Psoas muscle (tissue), 8 donors: ENCODE results near the gene CELF2. TPM values are rescaled to one million over a fixed set of nuclear protein-coding genes. Genes with fewer than 3 reads are reported as not detected.

Experiments
- ATAC-seq, 4 donors: fragments of 200-7000 bp; cut with Tn5 transposase; one replicate each; pipeline ENCODE4 v1.9.1; 2020; ENCODE audit warnings: moderate library complexity in 3 of 4, mild to moderate bottlenecking in 2 of 4
- DNase-seq, 2 donors: peaks; one replicate each; pipeline ENCODE4 v3.0.0-alpha.2; 2020
- H3K27ac ChIP-seq: fragments of 200-600 bp; one replicate; pipeline ENCODE4 v1.8.0; 2022
- H3K27me3 ChIP-seq, 3 donors: fragments of 200-600 bp in 1 of 3; one replicate each; pipeline versions ENCODE4 v1.6.1 to v1.8.0; 2013 to 2022; ENCODE audit warnings: low read length in 2 of 3, mild to moderate bottlenecking in 2 of 3, moderate library complexity in 1 of 3; ENCODE audit not compliant: insufficient read depth in 3 of 3
- H3K36me3 ChIP-seq, 2 donors: fragments of 200-600 bp in 1 of 2; one replicate each; pipeline versions ENCODE4 v1.6.1 to v1.8.0; 2013 to 2022; ENCODE audit warnings: low read depth in 1 of 2, mild to moderate bottlenecking in 1 of 2, moderate library complexity in 1 of 2; ENCODE audit not compliant: insufficient read depth in 1 of 2
- H3K4me1 ChIP-seq: fragments of 200-600 bp; one replicate; pipeline ENCODE4 v1.8.0; 2022
- H3K4me3 ChIP-seq: fragments of 200-600 bp; one replicate; pipeline ENCODE4 v1.8.0; 2022; ENCODE audit warnings: mild to moderate bottlenecking
- H3K9me3 ChIP-seq: fragments of 200-600 bp; one replicate; pipeline ENCODE4 v1.8.0; 2022
- CTCF ChIP-seq: fragments of 200-600 bp; IDR thresholded peaks from one replicate; pipeline ENCODE4 v1.8.0; 2022; ENCODE audit warnings: antibody characterized with exemption
- WGBS, 3 donors: extraction: QIAGEN DNeasy Blood & Tissue Kit; methylation state at CpG; one replicate each; pipeline versions ENCODE4 v1.1.6 to v1.1.7; 2013; 5-methylcytosine and 5-hydroxymethylcytosine counted together
- intact Hi-C, 2 donors: fragments of 100-400 bp; cut with DNase I; formaldehyde crosslinking; loops; one replicate each; pipeline versions ENCODE4 v1.11.0 to v1.14.2; 2022
- polyA plus RNA-seq, 3 donors: library from polyadenylated mRNA; stranded (reverse); fragments of 200-250 nt; gene quantifications; one replicate each; pipeline ENCODE4 v1.2.3, GENCODE V29; 2013
- total RNA-seq, 4 donors: library from RNA; stranded (reverse); fragmentation: NEBNext Ultra II Directional in 2 of 4; extraction: Animal tissue kit (Norgen Biotek cat#: 25700) in 2 of 4; gene quantifications; one replicate each; pipeline versions ENCODE4 v1.2.1 to v1.2.4, GENCODE V29; 2021 to 2023
- donor health status: healthy with polysubstance abuse.
- donor health status: DM: no; HTN: no; CAD: no; lungs with moderate emphysema.
- donor health status: Bipolar disorder and iron deficiency.
- donor health status: healthy.
- donor health status: DM: yes; HTN: yes; CAD: no.
- donor health status: DM: no; HTN: no; CAD: no.
- donor health status: DM: no; HTN: no; CAD: no.
- donor health status: DM: yes; HTN: yes; CAD: no.

CELF2 gene
- total and polyA plus RNA-seq, 7 donors = 9.8 to 47.8 (median 29.0) TPM

DNA sequence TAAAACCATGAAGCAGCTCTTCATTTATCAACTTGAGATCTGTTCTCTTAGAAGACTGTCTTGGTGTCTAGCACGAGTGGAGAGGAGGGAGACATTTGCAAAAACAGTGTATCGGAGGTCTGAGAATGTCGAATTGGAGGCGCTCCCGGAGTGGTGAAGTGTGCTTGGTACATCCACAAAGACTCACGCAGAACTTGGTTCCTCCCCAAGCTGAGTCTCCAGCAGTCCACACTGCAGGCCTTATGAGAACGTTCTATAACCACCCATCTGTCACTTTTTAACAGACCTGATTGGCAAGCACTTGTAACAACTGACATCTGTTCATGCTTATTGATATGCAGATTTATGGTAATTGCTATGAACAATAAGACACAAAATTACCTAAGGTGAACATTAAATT is 261.6 kb downstream of the CELF2 start:
- Histone ChIP-seq H3K9me3 (no peaks in the 10 kb centered on the region), H3K27ac (no peak overlapping the region), H3K4me3 (no peak overlapping the region), H3K4me1 (no peaks in the 10 kb centered on the region), H3K36me3 (peaks cover 0 to 55% of the 10 kb centered on the region in 2 donors), H3K27me3 (no peaks in the 10 kb centered on the region)
- WGBS, 3 donors = 80 to 85% (median 82%) methylated on average over 7 of the region's 7 CpGs
- ATAC-seq (no peak), DNase-seq (no peak)
- TF ChIP-seq CTCF = no peak
- intact Hi-C loops = no loop called here

DNA sequence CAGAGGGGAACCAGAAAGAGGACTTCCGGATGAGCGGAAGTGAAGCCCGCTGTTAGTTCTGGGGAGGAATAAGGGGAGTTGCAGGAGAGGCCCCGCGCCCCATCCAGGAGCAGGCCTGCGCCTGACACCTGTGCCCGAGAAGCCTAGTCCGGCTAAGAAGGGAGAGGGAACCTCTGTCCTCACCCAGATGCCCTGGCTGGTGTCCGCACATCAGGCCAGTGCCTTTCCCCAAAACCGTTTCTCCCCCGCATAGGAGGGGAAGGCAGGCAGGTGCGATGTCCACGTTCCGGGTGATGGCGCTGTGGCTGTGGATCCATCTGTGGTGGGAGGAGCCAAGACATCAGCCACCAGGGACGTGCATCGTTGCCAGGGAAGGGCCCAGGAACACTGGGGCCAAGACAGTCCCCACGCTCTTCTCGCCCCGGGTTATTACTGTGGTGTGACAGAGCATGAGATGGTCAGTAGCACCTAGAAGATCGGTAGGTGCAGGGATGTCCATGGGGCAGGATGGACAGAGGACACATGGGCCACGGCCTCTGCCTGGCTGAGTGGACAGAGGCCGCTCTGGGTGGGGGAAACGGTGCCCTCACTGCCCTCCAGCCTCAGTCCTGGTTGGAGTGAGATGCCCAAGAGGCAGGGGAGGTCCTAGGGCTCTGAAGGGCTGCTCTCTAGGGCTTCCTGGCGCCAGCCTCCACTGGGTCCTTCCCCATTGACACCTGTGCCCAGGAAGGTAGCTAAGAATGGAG is 262.7 kb downstream of the CELF2 start:
- no peak for TF ChIP-seq CTCF
- WGBS, 3 donors = 93 to 97% (median 96%) methylated on average over 23 to 25 of the region's 25 CpGs
- Histone ChIP-seq H3K9me3 (no peaks in the 10 kb centered on the region), H3K4me3 (no peak overlapping the region), H3K4me1 (no peaks in the 10 kb centered on the region), H3K36me3 (peaks cover 0 to 47% of the 10 kb centered on the region in 2 donors), H3K27me3 (no peaks in the 10 kb centered on the region), H3K27ac (no peak overlapping the region)
- DNase-seq (no peak), ATAC-seq (no peak)
- intact Hi-C loops = no loop called here

DNA sequence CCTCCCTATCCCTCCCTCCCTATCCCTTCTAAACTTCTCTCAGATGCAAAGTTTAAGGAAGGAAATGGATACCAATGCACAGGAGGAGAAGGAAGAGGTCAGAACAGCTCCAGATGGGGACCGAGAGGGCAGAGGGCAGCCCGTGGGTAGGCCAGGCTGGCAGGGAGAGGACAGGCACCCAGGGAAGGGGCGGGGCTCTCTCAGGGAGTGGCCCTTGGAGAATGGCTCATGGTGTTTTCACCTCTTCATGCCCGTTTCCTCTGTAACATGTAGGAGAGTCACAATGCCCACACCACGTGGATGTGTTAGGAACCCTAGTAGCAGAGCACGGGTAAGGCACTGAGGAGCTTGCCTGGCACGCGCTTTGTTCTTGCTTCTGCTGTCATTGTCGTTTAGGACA is 264.5 kb downstream of the CELF2 start:
- no peak for ATAC-seq
- Histone ChIP-seq H3K27ac (no peak overlapping the region), H3K4me1 (no peaks in the 10 kb centered on the region), H3K27me3 (no peaks in the 10 kb centered on the region), H3K9me3 (no peaks in the 10 kb centered on the region), H3K36me3 (peaks cover 0 to 45% of the 10 kb centered on the region in 2 donors), H3K4me3 (no peak overlapping the region)
- no peak for TF ChIP-seq CTCF
- WGBS, 3 donors = 83 to 90% (median 87%) methylated on average over 9 of the region's 9 CpGs
- DNase-seq = no peak
- intact Hi-C loops = no loop called here

GRCh38 chr10:11282661-11283060 is 265.0 kb downstream of the CELF2 start:
- TF ChIP-seq CTCF = no peak
- no peak overlapping the region for H3K27ac ChIP-seq
- H3K4me1 ChIP-seq = no peaks in the 10 kb centered on the region
- H3K4me3 ChIP-seq = no peak overlapping the region
- no peaks in the 10 kb centered on the region for H3K9me3 ChIP-seq
- 94 to 97% (median 97%) methylated on average over 8 of the region's 8 CpGs for WGBS, 3 donors
- H3K36me3 ChIP-seq = peaks cover 0 to 44% of the 10 kb centered on the region in 2 donors
- no peaks in the 10 kb centered on the region for H3K27me3 ChIP-seq
- ATAC-seq = no peak
- DNase-seq = no peak
- intact Hi-C loops = no loop called here
